ENCODE measurements around the gene DDA1.
A peak's percentile ranks its signal among the peaks of the same experiment; 100 is the strongest.

- peak in 3 of 4 experiments; percentile 68 to 72 (median 72) for TF ChIP-seq CTCF (IDR thresholded peaks at IDR 0.05)
- TF ChIP-seq POLR2A (IDR thresholded peaks at IDR 0.05) = no peak
- peak; percentile 29 for TF ChIP-seq POLR2AphosphoS5 (IDR thresholded peaks at IDR 0.05)
- TF ChIP-seq EP300 (IDR thresholded peaks at IDR 0.05) = no peak
These were observed 16.9 kb upstream of the DDA1 start for GRCh38 chr19:17292301-17293074.
